Hepatic stellate cell (primary cell): ENCODE measurements around the gene RSPRY1.

Source experiments
- DNase-seq: peaks from one replicate; pipeline ENCODE4 v3.0.0; 2011; ENCODE audit warnings: low spot score

Gene RSPRY1

DNA sequence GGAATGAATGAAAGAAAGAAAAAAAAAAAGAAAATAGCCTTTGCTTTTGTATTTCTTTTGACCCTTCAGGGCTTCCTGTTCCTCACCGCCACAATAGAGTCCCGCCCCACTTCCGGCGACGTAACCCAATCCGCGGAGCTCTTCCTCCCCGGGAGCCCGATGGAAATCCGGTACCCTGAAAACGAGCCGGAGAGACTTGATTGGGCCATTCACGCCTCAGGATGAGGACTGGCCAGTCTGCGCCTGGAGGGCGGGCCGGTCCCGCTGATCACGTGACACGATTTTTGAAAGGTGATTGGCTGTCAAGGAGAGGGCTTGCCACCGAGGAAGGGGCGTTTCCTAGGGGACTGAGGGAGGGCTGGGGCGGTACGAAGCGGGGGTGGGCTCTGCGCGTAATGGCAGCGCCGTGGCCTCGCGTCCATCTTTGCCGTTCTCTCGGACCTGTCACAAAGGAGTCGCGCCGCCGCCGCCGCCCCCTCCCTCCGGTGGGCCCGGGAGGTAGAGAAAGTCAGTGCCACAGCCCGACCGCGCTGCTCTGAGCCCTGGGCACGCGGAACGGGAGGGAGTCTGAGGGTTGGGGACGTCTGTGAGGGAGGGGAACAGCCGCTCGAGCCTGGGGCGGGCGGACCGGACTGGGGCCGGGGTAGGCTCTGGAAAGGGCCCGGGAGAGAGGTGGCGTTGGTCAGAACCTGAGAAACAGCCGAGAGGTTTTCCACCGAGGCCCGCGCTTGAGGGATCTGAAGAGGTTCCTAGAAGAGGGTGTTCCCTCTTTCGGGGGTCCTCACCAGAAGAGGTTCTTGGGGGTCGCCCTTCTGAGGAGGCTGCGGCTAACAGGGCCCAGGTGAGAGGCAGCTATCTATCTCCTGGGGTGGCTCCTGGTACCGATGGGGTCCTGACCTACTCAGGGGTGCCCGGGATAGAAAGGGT is at the start of gene RSPRY1, which contains the start of gene PSME3IP1:
TSS of gene RSPRY1 (plus strand) at position 385 of the 927 bp plus-strand sequence. CDS start 18,330 bp downstream, outside the sequence.
TSS of gene PSME3IP1 (minus strand) at position 95 of the 927 bp plus-strand sequence. CDS start 12,185 bp downstream, outside the sequence.
- DNase-seq, result peak; percentile 100

DNA sequence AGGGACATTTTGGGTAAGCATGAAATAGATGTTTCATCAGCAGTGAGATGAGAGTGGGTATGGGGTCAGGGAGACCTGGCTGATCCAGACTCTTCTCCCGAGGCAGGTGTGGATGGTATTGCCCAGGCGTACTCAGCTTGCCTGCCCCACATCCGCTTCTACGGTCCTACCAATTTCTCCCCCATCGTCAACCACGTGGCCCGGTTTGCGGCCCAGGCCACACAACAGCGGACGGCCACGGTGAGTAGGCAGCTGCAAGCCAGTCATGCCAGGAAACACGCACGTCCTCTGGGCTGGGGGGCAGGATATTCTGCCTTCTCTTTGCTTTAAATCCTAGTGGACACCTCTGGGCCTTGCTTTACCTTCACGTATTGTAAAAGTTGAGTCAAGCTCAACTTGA is 49.1 kb upstream of the RSPRY1 start:
- DNase-seq, result no peak

DNA sequence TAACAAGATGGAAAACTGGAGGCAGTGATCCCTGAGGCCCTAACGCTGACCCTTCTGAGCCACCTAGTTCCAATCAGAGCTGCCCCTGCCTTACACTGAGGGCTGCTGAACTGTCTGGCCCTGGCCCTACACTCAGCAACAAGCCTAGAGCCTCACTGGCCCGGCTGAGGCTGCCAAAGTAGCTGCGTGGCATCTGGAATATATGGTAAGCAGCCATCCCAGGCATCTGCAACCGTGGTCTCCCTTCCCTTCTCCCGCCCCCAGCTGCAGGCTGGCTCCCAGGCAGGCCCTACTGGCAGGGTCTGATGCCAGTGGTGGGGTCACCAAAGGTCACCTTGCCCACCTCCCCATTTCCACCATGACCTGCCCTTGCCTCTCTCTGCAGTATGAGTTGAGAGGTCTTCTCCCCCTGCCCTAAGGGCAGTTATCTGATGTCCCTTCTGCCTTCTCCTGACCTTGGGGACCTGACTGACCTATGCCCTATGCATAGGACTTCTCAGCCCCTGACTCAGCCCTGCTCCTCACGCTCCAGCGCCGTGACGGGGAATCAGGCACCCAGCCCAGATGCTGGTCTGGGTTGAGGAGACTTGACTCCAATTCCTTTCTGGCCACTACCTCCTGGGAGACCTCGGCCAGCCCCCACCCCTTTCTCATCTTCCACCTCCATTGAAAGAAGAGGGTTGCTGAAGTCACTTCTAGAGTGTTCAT is 48.4 kb upstream of the RSPRY1 start:
- no peak for DNase-seq

DNA sequence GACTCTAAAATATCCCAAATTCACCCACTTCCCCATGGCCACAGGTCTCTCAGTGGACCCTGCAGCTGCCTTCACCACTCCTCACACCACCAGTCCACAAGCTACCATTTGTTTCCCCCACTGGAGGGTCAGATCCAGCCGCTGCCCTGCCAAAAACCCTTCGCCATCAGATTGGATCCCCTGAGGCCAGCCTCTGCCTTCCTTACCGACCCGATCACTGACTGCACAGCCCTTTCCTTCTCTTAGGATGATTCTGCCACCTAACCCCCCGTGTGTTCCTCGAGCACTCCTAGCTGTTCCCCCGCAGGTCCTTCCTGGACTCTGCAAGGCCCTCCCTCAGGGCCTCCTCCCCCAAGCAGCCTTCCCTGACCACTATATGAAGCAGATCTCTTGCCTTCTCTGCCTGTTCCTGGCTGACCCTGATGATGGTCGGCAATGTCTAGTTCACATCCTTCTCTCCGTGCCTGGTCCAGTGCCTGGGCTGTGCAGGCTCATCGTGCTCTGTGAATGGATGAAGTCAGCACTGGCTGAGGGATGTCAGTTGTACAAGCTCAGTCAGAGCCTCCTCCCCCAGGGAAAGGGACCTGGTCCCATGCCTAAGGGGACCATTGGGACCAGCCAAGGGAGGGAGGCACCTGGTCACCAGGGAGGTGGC is 47.7 kb upstream of the RSPRY1 start:
- DNase-seq, result no peak

DNA sequence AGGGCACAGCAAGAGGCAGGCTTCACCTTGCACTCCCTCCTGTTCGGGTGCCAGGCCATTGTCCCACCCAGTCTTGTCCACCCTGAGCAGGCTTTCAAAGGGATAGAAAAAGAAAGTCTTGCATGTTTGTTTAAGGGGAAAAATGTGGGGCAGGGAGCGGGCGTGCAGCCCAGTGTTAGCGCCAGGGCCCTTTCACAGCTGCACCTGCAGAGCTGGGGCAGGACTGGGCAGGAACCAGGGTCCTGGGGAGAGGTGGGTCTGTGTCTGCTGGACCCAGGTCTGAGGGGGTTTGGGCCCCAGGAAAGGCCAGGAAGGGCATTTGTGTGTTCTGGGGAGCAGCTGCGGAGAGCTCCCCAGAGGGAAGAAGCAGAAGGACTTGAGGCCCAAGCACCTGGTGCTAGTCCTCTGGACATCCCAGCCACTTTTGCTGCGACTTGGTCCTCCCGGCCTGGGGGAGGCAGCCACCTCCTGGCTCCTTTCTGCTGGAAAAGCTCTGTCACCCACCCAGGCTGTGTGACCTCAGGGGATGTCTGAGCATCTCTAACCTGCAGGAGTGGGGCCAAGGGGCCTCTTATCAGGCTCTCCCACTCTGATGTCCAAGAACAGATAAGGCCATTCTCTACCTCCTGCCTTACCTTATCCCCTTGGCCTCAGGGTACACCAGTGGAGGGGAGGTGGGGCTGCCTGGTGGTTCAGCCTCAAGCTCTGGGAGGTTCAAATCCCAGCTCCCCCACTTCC is 45.0 kb upstream of the RSPRY1 start:
- no peak for DNase-seq

DNA sequence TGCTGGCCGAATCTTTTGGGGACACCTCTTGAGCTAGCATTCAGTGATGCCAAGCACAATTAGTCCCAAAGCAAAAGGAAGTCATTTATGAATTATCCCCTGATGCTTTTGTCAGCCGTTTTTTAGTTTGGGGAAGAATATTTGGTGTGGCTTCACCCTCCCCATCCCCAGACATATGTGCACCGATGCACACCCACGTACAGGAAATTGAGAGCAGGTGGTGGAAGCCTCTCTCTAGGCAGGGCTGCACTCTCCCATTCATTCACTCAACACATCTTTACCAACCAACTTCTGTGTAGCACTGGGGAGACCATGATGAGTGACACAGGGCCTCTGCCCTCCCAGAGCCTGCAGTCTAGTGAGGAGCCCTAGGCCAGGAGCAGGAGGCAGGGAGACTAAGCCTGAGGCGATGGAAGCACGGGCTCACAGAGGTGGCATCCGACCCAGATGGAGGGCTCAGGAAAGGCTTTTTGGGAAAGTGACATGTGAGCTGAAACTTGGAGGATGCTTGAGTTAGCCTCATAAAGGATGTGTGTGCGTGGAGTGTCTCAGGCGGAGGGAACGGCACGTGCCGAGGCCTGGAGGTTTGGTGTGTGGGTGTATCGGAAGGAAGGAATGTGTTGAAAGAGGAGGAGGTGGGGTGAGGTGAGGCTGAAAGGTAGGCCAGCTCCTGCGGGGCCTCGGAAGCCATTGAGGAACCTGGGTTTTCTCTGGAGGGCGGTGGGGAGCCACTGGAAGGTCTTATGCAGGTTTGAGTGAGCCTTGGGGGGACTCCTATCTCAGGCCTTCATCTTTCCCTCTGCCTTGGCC is 44.1 kb upstream of the RSPRY1 start:
- no peak for DNase-seq

DNA sequence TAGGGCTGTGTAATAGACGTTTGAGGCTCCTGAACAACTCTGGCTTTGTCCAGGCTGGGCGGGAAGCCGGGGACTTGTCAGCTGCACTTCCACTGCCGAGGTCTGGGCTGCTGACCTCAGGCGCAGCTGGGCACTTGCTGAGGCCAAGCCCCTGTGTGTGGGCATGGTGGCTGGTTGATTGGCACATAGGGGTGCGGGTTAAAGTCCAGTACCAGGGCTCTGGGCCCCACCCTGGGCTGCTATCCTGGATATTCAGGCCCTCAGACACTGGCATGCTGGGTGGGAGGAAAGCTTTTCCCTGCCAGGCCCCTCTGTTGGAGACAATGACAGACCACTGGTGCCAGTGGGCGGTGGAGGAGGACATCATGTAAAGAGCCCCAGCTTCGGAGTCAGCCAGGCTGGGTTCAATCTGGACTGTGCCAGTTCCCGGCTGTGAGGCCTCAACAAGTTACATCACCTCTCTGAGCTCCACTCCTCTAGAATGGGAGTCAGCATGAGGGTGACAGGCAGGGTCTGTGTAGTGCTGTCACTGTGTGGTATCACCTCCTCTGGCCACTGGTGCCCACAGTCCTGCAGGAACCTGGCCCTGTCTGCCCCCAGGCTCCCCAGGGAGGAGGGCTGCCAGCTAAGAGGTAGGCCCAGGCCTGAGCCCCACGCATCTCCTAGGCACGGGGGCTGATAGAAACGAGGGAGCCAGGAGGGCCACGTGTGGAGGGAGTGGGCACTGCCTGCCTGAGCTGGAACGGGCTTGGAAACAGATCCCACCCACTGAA is 42.8 kb upstream of the RSPRY1 start:
- no peak for DNase-seq

DNA sequence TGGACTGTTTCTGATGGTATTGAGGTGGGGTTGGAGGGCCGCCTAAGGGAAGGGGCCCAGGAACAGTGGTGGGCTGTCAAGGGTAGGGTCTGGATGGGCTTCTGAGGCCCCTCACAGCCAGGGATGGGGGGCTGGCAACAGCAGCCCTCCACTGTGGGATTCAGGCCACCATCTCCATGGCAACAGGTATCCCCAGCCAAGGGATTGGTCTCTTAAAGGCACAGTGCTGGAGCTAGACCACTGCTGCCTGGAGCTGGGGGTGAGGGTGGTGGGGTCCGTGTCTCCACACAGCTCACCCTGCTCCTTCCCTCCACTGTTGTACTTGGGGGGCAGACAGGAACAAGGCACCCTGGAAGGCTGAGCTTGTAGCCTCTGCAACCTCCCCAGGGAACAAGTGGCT is 42.1 kb upstream of the RSPRY1 start:
- no peak for DNase-seq

DNA sequence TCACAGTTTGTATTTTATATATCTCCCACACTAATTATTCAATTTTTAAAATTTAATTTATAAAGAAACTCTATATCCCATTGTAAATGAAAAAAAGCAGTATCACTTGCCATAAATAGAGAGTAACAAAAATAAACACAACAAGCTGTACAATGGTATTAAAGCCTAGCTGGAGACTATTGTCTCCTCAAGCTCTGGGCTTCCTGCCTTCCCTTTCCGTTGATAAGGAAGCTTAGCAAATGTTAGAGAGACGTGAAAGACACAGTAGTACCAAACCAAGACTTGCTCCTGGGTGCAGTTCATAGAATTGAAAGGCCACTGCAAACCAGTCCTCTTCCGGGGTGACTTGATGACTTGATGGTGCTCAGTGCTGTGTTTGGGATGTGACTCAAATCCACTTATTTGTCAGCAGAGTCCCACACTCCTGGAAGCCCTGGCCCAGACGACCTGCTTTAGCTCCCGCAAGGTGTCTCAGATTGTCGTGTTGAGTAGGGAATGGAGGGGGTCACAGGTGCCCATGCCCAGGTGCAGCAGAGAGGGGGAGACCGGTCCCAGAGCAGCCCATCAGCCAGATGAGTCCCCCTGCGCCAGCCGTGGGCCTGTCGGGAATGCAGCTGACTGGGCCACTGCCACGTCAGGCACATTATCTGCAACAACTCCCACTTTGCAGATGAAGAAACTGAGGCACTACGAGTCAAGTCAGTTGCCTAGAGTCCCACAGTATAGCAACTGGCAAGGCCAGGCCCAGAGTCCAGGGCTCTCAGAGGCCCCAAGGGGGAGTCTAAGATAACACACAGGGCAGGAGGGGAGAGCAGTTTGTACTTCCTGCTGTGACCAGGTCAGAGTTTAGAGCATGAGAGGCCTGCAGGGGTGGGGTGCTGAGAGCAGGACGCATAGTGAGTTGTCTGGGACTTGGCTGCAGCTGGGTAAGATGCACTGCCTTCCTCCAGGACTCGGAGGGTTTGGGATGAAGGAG is 40.8 kb upstream of the RSPRY1 start:
- no peak for DNase-seq

DNA sequence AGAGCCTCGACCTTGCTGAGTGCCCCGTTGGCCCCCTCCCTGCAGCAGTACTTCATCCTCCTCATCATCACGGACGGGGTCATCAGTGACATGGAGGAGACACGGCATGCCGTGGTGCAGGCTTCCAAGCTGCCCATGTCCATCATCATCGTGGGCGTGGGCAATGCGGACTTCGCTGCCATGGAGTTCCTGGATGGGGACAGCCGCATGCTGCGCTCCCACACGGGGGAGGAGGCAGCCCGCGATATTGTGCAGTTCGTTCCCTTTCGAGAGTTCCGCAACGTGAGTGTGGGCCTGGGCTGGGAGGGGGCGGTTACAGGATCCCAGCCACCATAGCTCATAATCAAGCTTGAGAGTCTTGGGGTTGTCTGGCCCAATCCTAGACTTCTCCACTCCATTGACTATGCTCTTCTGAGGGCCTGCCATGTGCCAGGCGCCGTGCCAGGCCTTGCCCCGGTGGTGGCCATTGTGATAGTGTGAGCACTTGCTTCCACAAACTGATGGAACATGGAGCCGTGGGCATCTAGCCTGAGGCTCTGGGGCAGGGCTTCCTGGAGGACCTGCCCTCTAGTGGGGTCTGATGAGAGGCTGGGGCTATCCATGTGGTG is 40.0 kb upstream of the RSPRY1 start:
- no peak for DNase-seq

DNA sequence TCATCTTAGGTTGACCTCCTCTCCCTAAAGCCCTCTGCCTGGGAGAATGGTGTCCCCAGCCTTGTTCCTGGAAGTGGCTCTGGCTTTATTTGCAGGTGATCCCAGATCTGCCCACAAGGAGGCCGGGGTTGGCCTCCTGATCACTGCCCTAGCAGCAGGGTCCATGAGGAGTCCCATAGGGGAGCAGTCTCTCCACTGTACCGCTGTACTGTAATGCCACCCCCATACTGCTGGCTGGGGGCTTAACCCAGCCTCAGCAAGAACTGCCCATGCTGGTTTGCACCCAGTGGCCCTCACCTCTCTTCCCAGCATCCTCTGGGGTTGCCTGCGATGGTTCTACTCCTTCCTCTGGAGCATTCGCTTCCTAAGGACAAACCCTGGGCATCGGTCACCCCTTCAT is 39.4 kb upstream of the RSPRY1 start:
- DNase-seq, result no peak

DNA sequence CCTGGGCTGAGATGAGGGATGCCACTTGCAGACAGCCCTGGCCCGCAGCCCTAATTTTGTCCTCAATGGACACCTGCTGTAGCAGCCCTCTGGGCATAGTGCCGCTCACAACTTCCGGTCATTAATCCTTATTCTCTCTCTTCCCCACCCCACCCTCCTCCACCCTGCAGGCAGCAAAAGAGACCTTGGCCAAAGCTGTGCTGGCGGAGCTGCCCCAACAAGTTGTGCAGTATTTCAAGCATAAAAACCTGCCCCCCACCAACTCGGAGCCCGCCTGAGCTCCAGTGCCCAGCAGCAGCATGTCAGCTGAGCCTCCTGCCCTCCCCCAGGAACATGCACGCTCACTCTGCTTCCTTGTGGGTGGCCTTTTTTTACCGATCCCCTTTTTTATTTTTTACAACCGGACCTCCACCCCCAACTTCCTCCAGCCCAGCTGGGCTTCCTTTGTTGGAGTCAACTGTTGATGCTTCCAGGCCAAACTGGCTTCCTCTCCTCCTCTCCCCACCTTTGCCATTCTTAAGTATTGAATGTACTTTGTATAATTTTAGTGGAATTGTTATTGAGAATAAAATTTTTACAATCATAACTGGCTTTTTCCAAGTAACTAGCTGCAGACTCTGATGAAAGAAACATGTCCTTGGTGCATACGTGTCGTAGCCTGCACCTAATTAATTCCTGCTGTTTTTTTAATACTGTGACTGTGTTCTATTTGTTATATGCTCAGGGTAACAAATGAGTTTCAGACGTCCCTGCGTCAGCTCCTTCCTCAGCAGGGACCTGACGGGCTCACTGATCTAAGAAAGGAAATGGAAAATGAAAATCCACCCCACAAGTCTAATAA is 38.5 kb upstream of the RSPRY1 start:
- no peak for DNase-seq

DNA sequence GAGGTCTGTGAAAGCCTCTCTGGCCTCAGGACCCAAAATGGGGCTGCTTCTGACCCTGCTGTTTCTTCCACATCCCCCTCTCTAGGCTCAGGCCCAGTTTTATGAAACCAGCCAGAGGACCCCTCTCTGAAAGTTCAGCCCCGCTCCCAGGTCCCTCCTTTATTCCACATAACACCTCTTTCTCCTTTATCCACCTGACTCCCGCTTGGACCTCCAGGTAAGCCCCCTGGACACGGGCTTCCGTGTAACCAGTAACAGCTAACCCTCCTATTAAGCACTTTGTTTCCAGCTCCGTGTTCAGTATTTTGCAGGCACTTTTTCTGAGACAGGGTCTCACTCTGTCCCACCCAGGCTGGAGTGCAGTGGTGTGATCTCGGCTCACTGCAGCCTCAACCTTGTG is 37.6 kb upstream of the RSPRY1 start:
- no peak for DNase-seq

DNA sequence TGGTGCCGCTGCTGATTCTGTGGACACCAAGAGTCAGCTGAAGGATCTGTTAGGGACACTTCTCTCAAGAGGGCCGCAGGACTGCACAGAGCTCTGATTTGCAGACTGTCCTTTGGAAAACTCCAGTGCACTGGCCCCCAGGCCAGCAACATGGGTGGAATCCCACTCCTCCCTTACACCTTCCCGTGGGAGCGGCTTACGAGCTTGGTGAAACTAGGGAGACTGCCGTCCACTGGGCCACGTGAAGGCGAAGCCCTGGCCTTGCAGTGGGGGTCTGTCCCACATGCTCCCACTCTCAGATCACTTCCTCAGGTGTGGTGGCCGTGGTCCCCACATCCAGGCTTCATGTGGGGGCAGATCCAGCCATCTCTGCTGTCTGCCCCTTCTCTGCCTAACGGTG is 36.7 kb upstream of the RSPRY1 start:
- DNase-seq, result no peak

DNA sequence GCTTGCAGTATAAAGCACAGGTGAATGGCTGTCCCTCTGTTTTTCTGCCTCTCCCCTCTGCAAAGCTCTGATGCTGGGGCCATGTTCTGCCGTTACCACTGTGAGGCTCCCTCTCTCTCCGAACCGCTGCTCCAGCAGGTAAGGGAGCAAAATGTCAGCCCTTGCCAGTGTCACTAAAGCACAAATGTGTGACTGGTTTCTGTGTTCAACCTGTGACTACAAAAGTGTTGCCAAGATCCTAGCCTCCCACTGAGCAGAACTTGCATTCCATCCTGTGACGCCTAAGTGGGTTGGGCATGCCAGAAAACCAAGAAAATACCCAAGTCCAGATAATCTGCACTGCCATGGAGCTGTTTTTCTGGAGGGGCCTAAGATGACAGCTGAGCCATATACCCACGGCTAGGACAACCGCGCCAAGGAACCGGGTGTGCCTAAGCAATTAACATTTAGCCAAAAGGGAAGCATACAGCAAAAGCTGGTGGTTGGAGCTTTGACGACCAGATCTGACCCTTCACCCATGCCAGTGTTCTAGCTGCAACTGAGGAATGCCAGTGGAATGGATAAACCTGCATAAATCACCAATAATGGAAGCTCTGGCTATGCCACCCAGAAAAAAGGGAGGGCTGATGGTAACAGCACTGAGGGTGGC is 35.3 kb upstream of the RSPRY1 start:
- no peak for DNase-seq

DNA sequence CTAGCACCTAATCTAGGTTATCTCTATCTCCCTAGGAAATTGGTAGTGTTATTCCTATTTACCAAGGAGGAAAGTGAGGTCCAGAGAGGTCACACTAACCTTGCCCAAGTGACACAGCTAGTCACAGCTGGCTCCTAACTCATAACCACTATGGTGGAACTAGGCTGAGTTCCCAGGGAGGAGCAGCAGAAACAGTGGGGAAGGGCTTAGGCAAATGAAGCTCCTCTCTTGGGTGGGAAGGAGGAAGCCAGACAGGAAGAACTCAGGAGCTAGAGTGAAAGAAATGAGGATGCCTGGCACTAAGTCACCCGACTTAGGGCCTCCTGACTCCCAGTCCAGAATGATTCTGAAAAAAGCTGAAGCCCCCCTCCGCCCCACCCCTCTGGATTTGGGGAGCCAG is 34.8 kb upstream of the RSPRY1 start:
- no peak for DNase-seq
